ENCODE results near the gene MRTFB. TPM values are rescaled to one million over a fixed set of nuclear protein-coding genes. Genes with fewer than 3 reads are reported as not detected.

Gene MRTFB
- total RNA-seq, 1 donor from 2014 or later = 20.9 TPM

GRCh38 chr16:14219983-14220382, 148.9 kb downstream of the MRTFB start:
- intact Hi-C loops (cut with micrococcal nuclease) = no loop called here
- no peak for ATAC-seq (ENCODE audit: low read depth)
- H3K4me1 Mint-ChIP-seq = no peaks in the 10 kb centered on the region
- no peak for DNase-seq
- no peak overlapping the region for H3K4me3 Mint-ChIP-seq
- H3K27ac Mint-ChIP-seq = no peak overlapping the region
- CTCF ChIA-PET = no interaction called here
- no peak for TF ChIP-seq CTCF (IDR thresholded peaks at IDR 0.05)
- no peaks in the 10 kb centered on the region for H3K9me3 Mint-ChIP-seq
- H3K36me3 Mint-ChIP-seq (ENCODE audit: low read depth) = peaks cover 76% of the 10 kb centered on the region
- no peaks in the 10 kb centered on the region for H3K27me3 Mint-ChIP-seq
- POLR2A ChIA-PET = no interaction called here

GRCh38 chr16:14223632-14224031, 152.5 kb downstream of the MRTFB start:
- TF ChIP-seq CTCF (IDR thresholded peaks at IDR 0.05) = no peak
- Mint-ChIP-seq H3K4me1 (no peaks in the 10 kb centered on the region), H3K36me3 (ENCODE audit: low read depth) (peaks cover 64% of the 10 kb centered on the region), H3K27me3 (no peaks in the 10 kb centered on the region), H3K4me3 (no peak overlapping the region), H3K27ac (no peak overlapping the region), H3K9me3 (no peaks in the 10 kb centered on the region)
- intact Hi-C loops (cut with micrococcal nuclease) = no loop called here
- DNase-seq = no peak
- POLR2A ChIA-PET = no interaction called here
- no peak for ATAC-seq (ENCODE audit: low read depth)
- CTCF ChIA-PET = no interaction called here

GRCh38 chr16:14225457-14225856, 154.3 kb downstream of the MRTFB start:
- H3K4me3 Mint-ChIP-seq = no peak overlapping the region
- TF ChIP-seq CTCF (IDR thresholded peaks at IDR 0.05) = no peak
- DNase-seq = no peak
- no peaks in the 10 kb centered on the region for H3K27me3 Mint-ChIP-seq
- CTCF ChIA-PET = no interaction called here
- POLR2A ChIA-PET = no interaction called here
- H3K9me3 Mint-ChIP-seq = no peaks in the 10 kb centered on the region
- H3K4me1 Mint-ChIP-seq = no peaks in the 10 kb centered on the region
- peaks cover 53% of the 10 kb centered on the region for H3K36me3 Mint-ChIP-seq (ENCODE audit: low read depth)
- H3K27ac Mint-ChIP-seq = no peak overlapping the region
- no peak for ATAC-seq (ENCODE audit: low read depth)
- intact Hi-C loops (cut with micrococcal nuclease) = no loop called here

- ChIA-PET CTCF (no interaction called here), POLR2A (no interaction called here)
- Mint-ChIP-seq H3K4me3 (no peak overlapping the region), H3K27ac (no peak overlapping the region), H3K9me3 (no peaks in the 10 kb centered on the region), H3K27me3 (no peaks in the 10 kb centered on the region), H3K36me3 (ENCODE audit: low read depth) (peaks cover 23% of the 10 kb centered on the region), H3K4me1 (no peaks in the 10 kb centered on the region)
- DNase-seq = no peak
- ATAC-seq (ENCODE audit: low read depth) = no peak
- intact Hi-C loops (cut with micrococcal nuclease) = no loop called here
- no peak for TF ChIP-seq CTCF (IDR thresholded peaks at IDR 0.05)
Observed at GRCh38 chr16:14232106-14232864, 161.2 kb downstream of the MRTFB start.

- ChIA-PET CTCF (no interaction called here), POLR2A (no interaction called here)
- no peak for DNase-seq
- Mint-ChIP-seq H3K4me1 (no peaks in the 10 kb centered on the region), H3K9me3 (no peaks in the 10 kb centered on the region), H3K36me3 (ENCODE audit: low read depth) (peaks cover 24% of the 10 kb centered on the region), H3K27ac (no peak overlapping the region), H3K27me3 (no peaks in the 10 kb centered on the region), H3K4me3 (no peak overlapping the region)
- intact Hi-C loops (cut with micrococcal nuclease) = no loop called here
- TF ChIP-seq CTCF (IDR thresholded peaks at IDR 0.05) = no peak
- ATAC-seq (ENCODE audit: low read depth) = no peak
Observed at GRCh38 chr16:14236401-14236800, 165.3 kb downstream of the MRTFB start.

Data from activated B cell treated with CpG ODN at 0.5 μM for 24 hours (primary cell).